Measurements from ENCODE around the gene PIN1. TPM values are rescaled to one million over a fixed set of nuclear protein-coding genes. Genes with fewer than 3 reads are reported as not detected.

The PIN1 gene
- total RNA-seq, 2 experiments from 2014 or later = 114 to 117 TPM

DNA sequence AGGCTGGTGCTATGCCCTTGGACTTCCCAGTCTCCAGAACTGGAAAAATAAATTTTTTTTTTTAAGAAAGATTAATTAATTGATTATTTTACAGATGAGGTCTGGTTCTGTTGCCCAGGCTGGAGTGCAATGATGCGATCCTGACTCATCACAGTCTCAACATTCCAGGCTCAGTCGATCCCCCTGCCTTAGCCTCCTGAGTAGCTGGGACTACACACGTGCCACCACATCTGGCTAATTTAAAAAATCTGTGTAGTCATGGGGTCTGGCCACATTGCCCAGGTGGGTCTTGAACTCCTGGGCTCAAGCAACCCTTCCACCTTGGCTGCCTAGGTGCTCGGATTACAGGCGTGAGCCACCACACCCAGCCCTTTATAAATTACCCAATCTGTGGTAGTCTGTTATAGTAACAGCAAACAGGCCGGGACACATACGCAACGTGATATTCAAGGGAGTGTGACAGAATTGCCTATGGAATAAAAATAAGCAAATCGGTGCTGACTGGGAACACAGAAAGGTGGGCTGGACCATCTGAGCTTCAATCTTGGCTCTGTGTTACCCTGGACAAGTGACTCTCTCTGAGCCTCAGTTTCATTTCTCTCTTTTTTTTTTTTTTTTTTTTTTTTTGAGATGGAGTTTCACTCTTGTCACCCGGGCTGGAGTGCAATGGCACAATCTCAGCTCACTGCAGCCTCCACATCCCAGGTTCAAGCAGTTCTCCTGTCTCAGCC lies 42.8 kb downstream of the PIN1 start:
- DNase-seq = no peak
- ChIA-PET POLR2A (no interaction called here), CTCF (no interaction called here)
- no peak for ATAC-seq
- Mint-ChIP-seq H3K4me3 (no peak overlapping the region), H3K4me1 (ENCODE audit: low read depth) (no peaks in the 10 kb centered on the region), H3K27me3 (ENCODE audit: low read depth) (no peaks in the 10 kb centered on the region), H3K9me3 (ENCODE audit: insufficient read depth) (no peaks in the 10 kb centered on the region), H3K27ac (no peak overlapping the region), H3K36me3 (ENCODE audit: low read depth) (no peaks in the 10 kb centered on the region)

GRCh38 chr19:9878511-9879196 lies 43.5 kb downstream of the PIN1 start:
- ChIA-PET POLR2A (interaction anchor here (0.6 kb wide), 1 partner anchor 1222 kb away, joined by 3 read pairs; no protein-coding TSS in a partner anchor), CTCF (no interaction called here)
- no peaks in the 10 kb centered on the region for H3K36me3 Mint-ChIP-seq (ENCODE audit: low read depth)
- DNase-seq (no peak), ATAC-seq (no peak)
- H3K4me1 Mint-ChIP-seq (ENCODE audit: low read depth) = no peaks in the 10 kb centered on the region
- H3K4me3 Mint-ChIP-seq = no peak overlapping the region
- no peaks in the 10 kb centered on the region for H3K27me3 Mint-ChIP-seq (ENCODE audit: low read depth)
- H3K9me3 Mint-ChIP-seq (ENCODE audit: insufficient read depth) = no peaks in the 10 kb centered on the region
- H3K27ac Mint-ChIP-seq = no peak overlapping the region

- CTCF ChIA-PET = no interaction called here
- POLR2A ChIA-PET = no interaction called here
- no peak for DNase-seq
- ATAC-seq = no peak
- Mint-ChIP-seq H3K27ac (no peak overlapping the region), H3K4me3 (no peak overlapping the region), H3K4me1 (ENCODE audit: low read depth) (no peaks in the 10 kb centered on the region), H3K9me3 (ENCODE audit: insufficient read depth) (no peaks in the 10 kb centered on the region), H3K36me3 (ENCODE audit: low read depth) (no peaks in the 10 kb centered on the region), H3K27me3 (ENCODE audit: low read depth) (no peaks in the 10 kb centered on the region)
Observed at GRCh38 chr19:9881720-9882119, 46.6 kb downstream of the PIN1 start.

- CTCF ChIA-PET = no interaction called here
- no peak for DNase-seq
- POLR2A ChIA-PET = no interaction called here
Observed at GRCh38 chr19:9883231-9883758, 48.2 kb downstream of the PIN1 start.

DNA sequence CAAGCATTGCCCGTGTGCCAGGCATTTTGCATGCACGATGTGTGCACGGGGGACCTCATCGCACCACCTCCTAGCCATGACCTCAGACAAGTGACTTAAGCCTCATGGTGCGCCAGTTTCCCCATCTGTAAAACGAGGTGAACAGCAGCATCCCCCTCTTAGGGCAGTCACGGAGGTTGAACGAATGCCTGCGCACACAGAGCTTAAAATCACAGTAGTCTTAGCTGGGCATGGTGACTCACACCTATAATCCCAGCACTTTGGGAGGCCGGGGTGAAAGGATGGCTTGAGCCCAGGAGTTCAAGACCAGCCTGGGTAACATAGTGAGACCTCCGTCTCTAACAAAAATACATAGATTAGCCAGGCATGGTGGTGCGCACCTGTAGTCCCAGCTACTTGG lies 48.6 kb downstream of the PIN1 start:
- Mint-ChIP-seq H3K36me3 (ENCODE audit: low read depth) (no peaks in the 10 kb centered on the region), H3K4me3 (no peak overlapping the region), H3K27ac (no peak overlapping the region), H3K4me1 (ENCODE audit: low read depth) (no peaks in the 10 kb centered on the region), H3K27me3 (ENCODE audit: low read depth) (peaks cover 2% of the 10 kb centered on the region), H3K9me3 (ENCODE audit: insufficient read depth) (no peaks in the 10 kb centered on the region)
- ChIA-PET POLR2A (no interaction called here), CTCF (no interaction called here)
- DNase-seq = no peak
- ATAC-seq = no peak

More at GRCh38 chr19:9883231-9883758, 48.2 kb downstream of the PIN1 start:
- no peak for ATAC-seq
- Mint-ChIP-seq H3K27ac (no peak overlapping the region), H3K36me3 (ENCODE audit: low read depth) (no peaks in the 10 kb centered on the region), H3K9me3 (ENCODE audit: insufficient read depth) (no peaks in the 10 kb centered on the region), H3K27me3 (ENCODE audit: low read depth) (no peaks in the 10 kb centered on the region), H3K4me1 (ENCODE audit: low read depth) (no peaks in the 10 kb centered on the region), H3K4me3 (no peak overlapping the region)

- peaks cover 2% of the 10 kb centered on the region for H3K27me3 Mint-ChIP-seq (ENCODE audit: low read depth)
- no peaks in the 10 kb centered on the region for H3K4me1 Mint-ChIP-seq (ENCODE audit: low read depth)
- H3K36me3 Mint-ChIP-seq (ENCODE audit: low read depth) = no peaks in the 10 kb centered on the region
- no peak overlapping the region for H3K27ac Mint-ChIP-seq
- CTCF ChIA-PET = no interaction called here
- H3K9me3 Mint-ChIP-seq (ENCODE audit: insufficient read depth) = no peaks in the 10 kb centered on the region
- H3K4me3 Mint-ChIP-seq = no peak overlapping the region
- POLR2A ChIA-PET = no interaction called here
- DNase-seq (no peak), ATAC-seq (no peak)
Observed at GRCh38 chr19:9885077-9885552, 50.0 kb downstream of the PIN1 start.

DNA sequence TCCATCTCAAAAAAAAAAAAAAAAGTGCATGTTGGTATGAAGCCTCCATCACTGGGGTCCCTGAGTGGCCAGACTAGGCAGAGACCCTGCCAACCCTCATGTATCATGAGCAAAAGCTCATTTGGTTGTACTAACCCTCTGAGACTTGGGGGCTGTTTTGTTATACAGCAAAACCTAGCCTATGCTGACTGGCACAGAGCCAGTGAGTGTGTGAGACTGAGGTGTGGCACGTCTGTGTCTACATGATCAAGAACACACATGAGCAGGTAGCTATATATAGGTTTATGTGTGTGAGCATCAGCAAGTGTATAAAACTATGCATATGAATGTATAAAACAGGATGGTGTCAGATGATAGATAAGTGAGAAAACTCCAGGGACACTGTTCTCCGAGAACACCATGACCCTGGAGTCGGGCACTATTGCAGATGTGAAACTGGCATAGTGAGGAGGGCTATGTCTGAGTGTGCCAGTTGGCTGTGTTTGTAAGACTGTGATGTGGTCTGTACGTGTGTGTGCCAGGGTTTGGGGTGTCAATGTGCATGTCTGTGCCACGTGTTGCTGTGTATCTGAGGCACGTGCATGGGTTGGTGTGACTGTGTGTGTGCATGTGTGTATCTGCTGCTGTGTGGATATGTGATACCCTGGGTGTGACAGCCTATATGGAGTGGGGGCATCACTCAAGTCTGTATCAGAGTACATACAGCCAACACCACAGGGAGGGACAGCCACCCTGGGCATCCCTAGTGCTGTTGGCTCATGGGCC lies 56.7 kb downstream of the PIN1 start:
- no peak for ATAC-seq

More for the DNA sequence above, 56.7 kb downstream of the PIN1 start:
- H3K36me3 Mint-ChIP-seq (ENCODE audit: low read depth) = no peaks in the 10 kb centered on the region
- H3K9me3 Mint-ChIP-seq (ENCODE audit: insufficient read depth) = no peaks in the 10 kb centered on the region
- H3K27ac Mint-ChIP-seq = no peak overlapping the region
- POLR2A ChIA-PET = no interaction called here
- H3K4me1 Mint-ChIP-seq (ENCODE audit: low read depth) = no peaks in the 10 kb centered on the region
- DNase-seq = no peak
- CTCF ChIA-PET = no interaction called here
- H3K4me3 Mint-ChIP-seq = no peak overlapping the region
- peaks cover 2% of the 10 kb centered on the region for H3K27me3 Mint-ChIP-seq (ENCODE audit: low read depth)

Other genes with a start within 250 kb of the PIN1 start
- 10 to 100 TPM; 21.1 to 23.2 TPM for gene ZNF561, start 214.1 kb upstream of the PIN1 start, total RNA-seq
- 10 to 100 TPM; 27.2 to 29.2 TPM for gene ZNF562, start 160.2 kb upstream of the PIN1 start, total RNA-seq
- 10 to 100 TPM in 1 of 2 experiments, 1 to 10 TPM in 1; 9.4 to 12.5 TPM for gene ZNF846, start 66.6 kb upstream of the PIN1 start, total RNA-seq
- gene FBXL12, start 16.2 kb upstream of the PIN1 start, total RNA-seq = 10 to 100 TPM; 26.4 to 29.0 TPM
- 100 to 1,000 TPM; 383 to 395 TPM for gene UBL5, start 7.4 kb upstream of the PIN1 start, total RNA-seq
- 1 to 10 TPM; 9.2 to 9.9 TPM for gene OLFM2, start 101.2 kb downstream of the PIN1 start, total RNA-seq
- gene COL5A3, start 175.2 kb downstream of the PIN1 start, total RNA-seq = under 1 TPM; 0.13 to 0.18 TPM
- gene RDH8, start 178.2 kb downstream of the PIN1 start, total RNA-seq = not detected

All from activated CD8-positive, alpha-beta T cell treated with anti-CD3 and anti-CD28 coated beads, Interleukin-2, amount 10 ng/mL, durations not matched to agents 7 days and 5 days (primary cell).